Epithelial cell of proximal tubule (primary cell): ENCODE results near the gene SLC36A4. TPM values are rescaled to one million over a fixed set of nuclear protein-coding genes. Genes with fewer than 3 reads are reported as not detected.

Experiments used
- DNase-seq: peaks from one replicate; pipeline ENCODE4 v3.0.0-alpha.2; 2011; ENCODE audit warnings: low read depth
- H3K4me3 ChIP-seq: 2 replicates; pipeline ENCODE4 v1.5.1; 2011; ENCODE audit warnings: low read depth, mild to moderate bottlenecking, low read length
- CTCF ChIP-seq: conservative IDR thresholded peaks from 2 replicates; pipeline ENCODE4 v1.5.1; 2012; ENCODE audit warnings: low read depth, mild to moderate bottlenecking, low read length
- total RNA-seq: library from RNA; depleted of rRNA; stranded (reverse); fragments of >200 nt; gene quantifications from 2 replicates; pipeline ENCODE4 v1.2.3, GENCODE V29; 2015

The SLC36A4 gene
- total RNA-seq, 1 donor from 2014 or later: 5.8 TPM

- TF ChIP-seq CTCF: peak; percentile 2
- no peak for DNase-seq
- H3K4me3 ChIP-seq: no peak overlapping the region
Observed at GRCh38 chr11:93128574-93128973, 69.2 kb downstream of the SLC36A4 start.

GRCh38 chr11:93123351-93123898, 74.4 kb downstream of the SLC36A4 start:
- no peak for DNase-seq
- no peak for TF ChIP-seq CTCF

GRCh38 chr11:93122535-93123235, 75.1 kb downstream of the SLC36A4 start:
- no peak for DNase-seq
- no peak for TF ChIP-seq CTCF
- no peak overlapping the region for H3K4me3 ChIP-seq

More at GRCh38 chr11:93123351-93123898, 74.4 kb downstream of the SLC36A4 start:
- H3K4me3 ChIP-seq: no peak overlapping the region

GRCh38 chr11:93118276-93118675, 79.5 kb downstream of the SLC36A4 start:
- no peak for TF ChIP-seq CTCF
- no peak overlapping the region for H3K4me3 ChIP-seq
- no peak for DNase-seq

DNA sequence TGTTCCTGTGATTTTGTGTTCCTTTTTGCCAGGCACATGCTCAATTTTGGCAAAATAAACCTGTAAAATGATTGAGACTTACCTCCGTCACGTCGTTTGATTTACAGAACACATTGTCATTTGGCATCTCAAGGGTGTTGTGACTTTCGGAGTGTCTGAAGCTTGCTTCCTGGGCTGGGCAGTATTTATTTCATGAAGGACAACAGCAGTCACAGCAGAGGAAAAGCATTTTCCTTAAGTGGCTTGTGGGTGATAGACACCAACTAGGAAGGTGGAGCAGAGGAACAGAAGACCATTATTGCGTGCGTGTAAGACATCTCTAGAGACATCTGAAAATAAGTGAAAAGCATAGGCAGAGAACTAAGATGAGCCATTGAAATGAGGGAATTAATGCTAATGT, 80.2 kb downstream of the SLC36A4 start:
- no peak for DNase-seq
- no peak for TF ChIP-seq CTCF
- H3K4me3 ChIP-seq: no peak overlapping the region

DNA sequence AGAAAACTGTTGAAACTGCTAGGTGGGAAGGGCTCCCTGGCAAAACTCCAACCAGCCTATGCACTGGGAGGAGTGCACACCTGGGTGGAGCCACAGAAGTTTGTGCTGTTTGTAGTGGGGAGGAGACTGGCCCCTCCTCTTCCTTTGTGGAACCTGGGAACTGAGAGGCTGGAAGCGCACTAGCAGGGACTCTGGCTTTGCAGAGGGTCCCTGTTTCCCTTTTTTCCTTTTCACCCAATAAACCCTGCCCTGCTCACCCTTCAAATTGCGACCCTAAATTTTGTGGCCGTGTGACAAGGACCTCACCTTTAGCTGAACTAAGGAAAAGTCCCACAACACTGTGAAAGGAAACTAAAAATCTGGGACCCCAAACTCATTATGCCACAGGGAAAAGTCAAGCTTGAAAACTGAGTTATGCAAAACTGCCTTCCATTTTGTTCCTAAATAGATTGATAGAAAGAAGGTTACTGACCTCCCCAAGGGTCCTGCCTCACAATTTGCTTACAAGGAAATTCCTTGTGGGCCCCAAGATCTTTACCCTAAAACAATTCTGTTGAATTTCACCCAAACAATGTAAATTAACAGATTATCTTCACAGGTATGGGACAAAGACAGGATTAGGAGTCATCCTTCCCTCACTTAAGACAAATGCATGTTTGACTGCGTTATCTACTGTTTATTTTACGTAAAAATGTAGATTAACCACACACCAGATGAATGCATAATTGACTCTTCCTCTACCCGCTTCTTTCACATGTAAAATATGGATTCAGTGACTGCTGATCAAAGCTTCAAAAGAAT, 81.0 kb downstream of the SLC36A4 start:
- no peak for TF ChIP-seq CTCF
- no peak for DNase-seq
- no peak overlapping the region for H3K4me3 ChIP-seq
